ENCODE data around the gene WDR33.

The WDR33 gene

DNA sequence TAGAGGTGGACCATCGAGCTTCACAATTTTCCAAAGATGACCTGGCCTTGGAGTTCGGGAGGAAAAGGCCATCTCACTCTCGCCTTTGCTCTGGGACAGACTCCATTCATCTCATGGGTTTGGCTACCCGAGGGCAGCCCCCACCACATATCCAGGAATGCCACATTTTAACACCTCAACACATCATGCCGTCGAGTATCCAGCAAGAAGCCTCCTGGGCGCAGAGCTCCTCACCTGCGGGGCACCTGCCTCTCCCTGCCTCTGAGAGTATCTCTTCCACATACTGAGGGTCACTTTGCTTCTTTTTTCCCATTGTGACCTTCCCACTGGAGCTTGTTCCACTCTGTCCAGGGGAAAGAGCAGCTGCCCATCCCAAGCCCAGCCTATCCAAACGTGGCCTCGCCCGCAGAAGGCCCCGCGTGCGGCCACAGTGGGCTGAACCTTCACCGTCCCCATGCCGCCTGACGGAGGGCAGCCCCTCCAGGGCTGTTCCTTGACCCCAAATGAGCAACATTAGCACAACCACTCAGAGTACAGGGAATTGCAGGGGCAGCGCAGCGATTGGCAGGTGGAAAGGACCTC is 130.2 kb downstream of the WDR33 start:
- no peaks in the 10 kb centered on the region for H3K36me3 ChIP-seq (ENCODE audit: control insufficient read depth in 2 of 2, insufficient read depth in 1 of 2, low read length in 2 of 2)
- TF ChIP-seq ZFHX2 (tag by site-specific recombination; conservative IDR thresholded peaks at IDR 0.05) (no peak), ZNF626 (tag by site-specific recombination; IDR thresholded peaks at IDR 0.05) (no peak), ZNF623 (tag by site-specific recombination; IDR thresholded peaks at IDR 0.05) (no peak), ZNF121 (tag by site-specific recombination; IDR thresholded peaks at IDR 0.05) (no peak), ZNF10 (tag by site-specific recombination; IDR thresholded peaks at IDR 0.05) (no peak), ZNF510 (tag by site-specific recombination; IDR thresholded peaks at IDR 0.05; ENCODE audit: insufficient replicate concordance) (no peak)
- TF ChIP-seq, protein P1, sequence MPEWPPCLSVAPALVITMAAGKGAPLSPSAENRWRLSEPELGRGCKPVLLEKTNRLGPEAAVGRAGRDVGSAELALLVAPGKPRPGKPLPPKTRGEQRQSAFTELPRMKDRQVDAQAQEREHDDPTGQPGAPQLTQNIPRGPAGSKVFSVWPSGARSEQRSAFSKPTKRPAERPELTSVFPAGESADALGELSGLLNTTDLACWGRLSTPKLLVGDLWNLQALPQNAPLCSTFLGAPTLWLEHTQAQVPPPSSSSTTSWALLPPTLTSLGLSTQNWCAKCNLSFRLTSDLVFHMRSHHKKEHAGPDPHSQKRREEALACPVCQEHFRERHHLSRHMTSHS (tag by site-specific recombination; IDR thresholded peaks at IDR 0.05), result no peak
- TF ChIP-seq, protein P2, sequence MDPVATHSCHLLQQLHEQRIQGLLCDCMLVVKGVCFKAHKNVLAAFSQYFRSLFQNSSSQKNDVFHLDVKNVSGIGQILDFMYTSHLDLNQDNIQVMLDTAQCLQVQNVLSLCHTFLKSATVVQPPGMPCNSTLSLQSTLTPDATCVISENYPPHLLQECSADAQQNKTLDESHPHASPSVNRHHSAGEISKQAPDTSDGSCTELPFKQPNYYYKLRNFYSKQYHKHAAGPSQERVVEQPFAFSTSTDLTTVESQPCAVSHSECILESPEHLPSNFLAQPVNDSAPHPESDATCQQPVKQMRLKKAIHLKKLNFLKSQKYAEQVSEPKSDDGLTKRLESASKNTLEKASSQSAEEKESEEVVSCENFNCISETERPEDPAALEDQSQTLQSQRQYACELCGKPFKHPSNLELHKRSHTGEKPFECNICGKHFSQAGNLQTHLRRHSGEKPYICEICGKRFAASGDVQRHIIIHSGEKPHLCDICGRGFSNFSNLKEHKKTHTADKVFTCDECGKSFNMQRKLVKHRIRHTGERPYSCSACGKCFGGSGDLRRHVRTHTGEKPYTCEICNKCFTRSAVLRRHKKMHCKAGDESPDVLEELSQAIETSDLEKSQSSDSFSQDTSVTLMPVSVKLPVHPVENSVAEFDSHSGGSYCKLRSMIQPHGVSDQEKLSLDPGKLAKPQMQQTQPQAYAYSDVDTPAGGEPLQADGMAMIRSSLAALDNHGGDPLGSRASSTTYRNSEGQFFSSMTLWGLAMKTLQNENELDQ (tag by site-specific recombination; IDR thresholded peaks at IDR 0.05; ENCODE audit: low read depth), result no peak
- TF ChIP-seq, protein P3, sequence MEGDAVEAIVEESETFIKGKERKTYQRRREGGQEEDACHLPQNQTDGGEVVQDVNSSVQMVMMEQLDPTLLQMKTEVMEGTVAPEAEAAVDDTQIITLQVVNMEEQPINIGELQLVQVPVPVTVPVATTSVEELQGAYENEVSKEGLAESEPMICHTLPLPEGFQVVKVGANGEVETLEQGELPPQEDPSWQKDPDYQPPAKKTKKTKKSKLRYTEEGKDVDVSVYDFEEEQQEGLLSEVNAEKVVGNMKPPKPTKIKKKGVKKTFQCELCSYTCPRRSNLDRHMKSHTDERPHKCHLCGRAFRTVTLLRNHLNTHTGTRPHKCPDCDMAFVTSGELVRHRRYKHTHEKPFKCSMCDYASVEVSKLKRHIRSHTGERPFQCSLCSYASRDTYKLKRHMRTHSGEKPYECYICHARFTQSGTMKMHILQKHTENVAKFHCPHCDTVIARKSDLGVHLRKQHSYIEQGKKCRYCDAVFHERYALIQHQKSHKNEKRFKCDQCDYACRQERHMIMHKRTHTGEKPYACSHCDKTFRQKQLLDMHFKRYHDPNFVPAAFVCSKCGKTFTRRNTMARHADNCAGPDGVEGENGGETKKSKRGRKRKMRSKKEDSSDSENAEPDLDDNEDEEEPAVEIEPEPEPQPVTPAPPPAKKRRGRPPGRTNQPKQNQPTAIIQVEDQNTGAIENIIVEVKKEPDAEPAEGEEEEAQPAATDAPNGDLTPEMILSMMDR (tag by site-specific recombination; IDR thresholded peaks at IDR 0.05), result no peak
- TF ChIP-seq, protein P4, sequence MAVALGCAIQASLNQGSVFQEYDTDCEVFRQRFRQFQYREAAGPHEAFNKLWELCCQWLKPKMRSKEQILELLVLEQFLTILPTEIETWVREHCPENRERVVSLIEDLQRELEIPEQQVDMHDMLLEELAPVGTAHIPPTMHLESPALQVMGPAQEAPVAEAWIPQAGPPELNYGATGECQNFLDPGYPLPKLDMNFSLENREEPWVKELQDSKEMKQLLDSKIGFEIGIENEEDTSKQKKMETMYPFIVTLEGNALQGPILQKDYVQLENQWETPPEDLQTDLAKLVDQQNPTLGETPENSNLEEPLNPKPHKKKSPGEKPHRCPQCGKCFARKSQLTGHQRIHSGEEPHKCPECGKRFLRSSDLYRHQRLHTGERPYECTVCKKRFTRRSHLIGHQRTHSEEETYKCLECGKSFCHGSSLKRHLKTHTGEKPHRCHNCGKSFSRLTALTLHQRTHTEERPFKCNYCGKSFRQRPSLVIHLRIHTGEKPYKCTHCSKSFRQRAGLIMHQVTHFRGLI (tag by site-specific recombination; IDR thresholded peaks at IDR 0.05), result no peak
- no peaks in the 10 kb centered on the region for H3K4me1 ChIP-seq (ENCODE audit: control insufficient read depth, insufficient read depth, low read length)
- CTCF ChIA-PET, result interaction anchor here (1.4 kb wide), 1 partner anchor 90 kb away, joined by 5 read pairs; no protein-coding TSS in a partner anchor
- no peaks in the 10 kb centered on the region for H3K9me3 ChIP-seq (ENCODE audit: control insufficient read depth, insufficient read depth, low read depth, low read length)
- POLR2A ChIA-PET, result no interaction called here
- no peak overlapping the region for H3K27ac ChIP-seq (ENCODE audit: extremely low read depth, low read depth, low read length)
- H3K4me3 ChIP-seq (ENCODE audit: low read depth, low read length), result no peak overlapping the region

DNA sequence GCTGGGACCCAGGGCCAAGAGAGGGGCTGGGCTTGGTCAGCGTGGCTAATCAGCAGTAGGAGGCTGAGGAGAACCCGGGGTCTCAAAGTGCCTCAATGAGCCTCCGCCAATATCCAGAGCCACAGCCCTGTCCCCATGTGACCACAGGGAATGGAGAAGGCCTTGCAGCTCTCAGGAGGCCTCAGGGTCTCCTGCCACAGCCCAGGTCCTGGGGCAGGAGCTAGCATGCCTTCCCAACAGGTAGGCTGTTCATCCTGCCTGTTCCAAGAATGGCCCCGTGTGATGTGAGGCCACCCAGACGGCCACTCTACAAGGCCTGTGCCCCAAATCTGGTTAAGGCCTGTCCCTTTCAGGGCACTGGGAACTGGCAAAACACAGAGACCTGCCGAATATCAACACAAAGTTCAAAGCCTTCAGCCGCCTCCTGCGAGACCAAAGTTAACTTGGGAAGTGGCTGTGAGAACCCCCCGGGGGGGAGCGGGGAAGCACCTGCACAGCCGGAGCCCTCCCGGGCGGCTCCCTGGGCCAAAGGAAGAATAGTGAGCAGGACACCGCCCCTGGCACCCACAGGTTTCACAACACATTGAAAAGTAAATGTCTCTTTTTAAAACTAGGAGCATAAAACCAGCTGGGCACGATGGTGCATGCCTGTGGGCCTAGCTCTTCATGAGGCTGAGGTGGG is 131.2 kb downstream of the WDR33 start:
- TF ChIP-seq, protein P1 (tag by site-specific recombination; IDR thresholded peaks at IDR 0.05), result no peak
- TF ChIP-seq ZNF423 (tag by site-specific recombination; IDR thresholded peaks at IDR 0.05), result no peak
- TF ChIP-seq ZNF266 (tag by site-specific recombination; IDR thresholded peaks at IDR 0.05; ENCODE audit: low read depth), result no peak
- no peak overlapping the region for H3K4me3 ChIP-seq (ENCODE audit: low read depth, low read length)
- ChIA-PET POLR2A (no interaction called here), CTCF (interaction anchor here (1.4 kb wide), 1 partner anchor 89 kb away, joined by 5 read pairs; no protein-coding TSS in a partner anchor)
- H3K4me1 ChIP-seq (ENCODE audit: control insufficient read depth, insufficient read depth, low read length), result no peaks in the 10 kb centered on the region
- H3K9me3 ChIP-seq (ENCODE audit: control insufficient read depth, insufficient read depth, low read depth, low read length), result no peaks in the 10 kb centered on the region
- H3K27ac ChIP-seq (ENCODE audit: extremely low read depth, low read depth, low read length), result no peak overlapping the region
- no peaks in the 10 kb centered on the region for H3K36me3 ChIP-seq (ENCODE audit: control insufficient read depth in 2 of 2, insufficient read depth in 1 of 2, low read length in 2 of 2)

Measured in HEK293 (cell line).